ENCODE data around the gene EMC9.

EMC9 gene

DNA sequence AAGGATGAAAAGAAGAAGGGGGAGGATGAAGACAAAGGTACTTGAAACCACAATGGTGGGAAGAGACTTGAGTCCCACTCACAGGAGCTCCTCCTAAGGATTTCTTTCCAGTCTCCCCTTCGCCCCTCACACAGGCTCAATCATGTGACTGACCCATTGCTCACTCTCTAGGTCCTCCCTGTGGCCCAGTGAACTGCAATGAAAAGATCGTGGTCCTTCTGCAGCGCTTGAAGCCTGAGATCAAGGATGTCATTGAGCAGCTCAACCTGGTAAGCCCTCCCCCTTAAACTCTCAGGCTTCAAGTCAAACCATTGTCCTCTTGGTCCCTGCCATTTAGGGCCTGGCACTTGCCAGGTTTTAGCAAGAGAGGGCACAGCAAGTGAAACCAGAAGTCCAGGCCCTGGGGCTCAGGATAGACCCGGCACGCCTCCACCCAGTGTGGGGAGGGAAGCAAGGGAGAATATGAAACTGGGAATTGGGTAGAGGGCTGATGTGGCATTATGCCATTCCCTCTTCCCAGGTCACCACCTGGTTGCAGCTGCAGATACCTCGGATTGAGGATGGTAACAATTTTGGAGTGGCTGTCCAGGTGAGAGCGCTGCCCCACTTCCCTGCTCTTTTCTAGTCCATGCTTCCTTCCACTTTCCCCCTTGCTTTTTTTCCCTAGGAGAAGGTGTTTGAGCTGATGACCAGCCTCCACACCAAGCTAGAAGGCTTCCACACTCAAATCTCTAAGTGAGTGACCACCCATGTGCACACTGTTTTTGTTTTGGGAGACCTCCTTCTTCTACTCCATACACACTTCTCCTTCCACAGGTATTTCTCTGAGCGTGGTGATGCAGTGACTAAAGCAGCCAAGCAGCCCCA lies 3.6 kb downstream of the EMC9 start:
- DNase-seq (ENCODE audit: low read depth in 2 of 2), result no peak
- no peak overlapping the region for H3K4me3 ChIP-seq (replicated peaks in 1 of 2; ENCODE audit: low read depth in 2 of 2, low read length in 2 of 2)
- TF ChIP-seq, protein P1, sequence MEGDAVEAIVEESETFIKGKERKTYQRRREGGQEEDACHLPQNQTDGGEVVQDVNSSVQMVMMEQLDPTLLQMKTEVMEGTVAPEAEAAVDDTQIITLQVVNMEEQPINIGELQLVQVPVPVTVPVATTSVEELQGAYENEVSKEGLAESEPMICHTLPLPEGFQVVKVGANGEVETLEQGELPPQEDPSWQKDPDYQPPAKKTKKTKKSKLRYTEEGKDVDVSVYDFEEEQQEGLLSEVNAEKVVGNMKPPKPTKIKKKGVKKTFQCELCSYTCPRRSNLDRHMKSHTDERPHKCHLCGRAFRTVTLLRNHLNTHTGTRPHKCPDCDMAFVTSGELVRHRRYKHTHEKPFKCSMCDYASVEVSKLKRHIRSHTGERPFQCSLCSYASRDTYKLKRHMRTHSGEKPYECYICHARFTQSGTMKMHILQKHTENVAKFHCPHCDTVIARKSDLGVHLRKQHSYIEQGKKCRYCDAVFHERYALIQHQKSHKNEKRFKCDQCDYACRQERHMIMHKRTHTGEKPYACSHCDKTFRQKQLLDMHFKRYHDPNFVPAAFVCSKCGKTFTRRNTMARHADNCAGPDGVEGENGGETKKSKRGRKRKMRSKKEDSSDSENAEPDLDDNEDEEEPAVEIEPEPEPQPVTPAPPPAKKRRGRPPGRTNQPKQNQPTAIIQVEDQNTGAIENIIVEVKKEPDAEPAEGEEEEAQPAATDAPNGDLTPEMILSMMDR (IDR thresholded peaks at IDR 0.05; ENCODE audit: low read depth, low read length), result no peak

DNA sequence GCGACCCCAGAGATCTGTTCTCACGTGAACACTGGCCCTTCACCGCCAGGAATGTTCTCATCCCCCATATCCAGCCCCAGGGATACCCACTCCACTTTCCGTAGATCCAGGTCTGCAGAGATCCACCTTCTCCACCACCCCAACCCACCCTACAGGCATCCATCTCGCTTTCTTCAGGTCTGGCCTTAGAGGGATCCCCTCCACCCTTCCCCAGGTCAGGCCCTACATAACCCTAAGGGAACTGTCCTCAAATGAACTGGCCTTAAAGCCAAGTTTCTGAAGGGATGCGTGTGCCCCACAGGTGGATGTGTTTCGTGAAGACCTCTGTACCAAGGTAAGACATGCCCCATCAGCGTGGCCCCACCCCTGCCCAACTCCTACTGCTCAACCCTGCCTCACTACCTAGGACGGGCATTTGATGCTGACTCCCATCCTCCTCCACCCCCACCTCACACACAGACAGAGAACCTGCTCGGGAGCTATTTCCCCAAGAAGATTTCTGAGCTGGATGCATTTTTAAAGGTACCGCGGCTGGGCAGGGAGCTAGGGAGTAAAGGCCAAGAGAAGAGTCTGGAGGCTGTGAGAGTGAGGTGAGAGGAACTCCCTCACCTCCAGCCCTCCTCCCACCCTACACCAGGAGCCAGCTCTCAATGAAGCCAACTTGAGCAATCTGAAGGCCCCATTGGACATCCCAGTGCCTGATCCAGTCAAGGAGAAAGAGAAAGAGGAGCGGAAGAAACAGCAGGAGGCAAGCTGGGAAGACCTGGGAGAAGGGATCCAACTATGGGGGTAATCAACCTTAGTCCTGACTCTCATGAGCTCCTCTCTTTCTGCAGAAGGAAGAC lies 4.5 kb downstream of the EMC9 start:
- TF ChIP-seq, protein P1 (IDR thresholded peaks at IDR 0.05; ENCODE audit: low read depth, low read length), result no peak
- peak overlapping the region; percentile 76 to 89 for H3K4me3 ChIP-seq (replicated peaks in 1 of 2; ENCODE audit: low read depth in 2 of 2, low read length in 2 of 2)
- no peak for DNase-seq (ENCODE audit: low read depth in 2 of 2)

DNA sequence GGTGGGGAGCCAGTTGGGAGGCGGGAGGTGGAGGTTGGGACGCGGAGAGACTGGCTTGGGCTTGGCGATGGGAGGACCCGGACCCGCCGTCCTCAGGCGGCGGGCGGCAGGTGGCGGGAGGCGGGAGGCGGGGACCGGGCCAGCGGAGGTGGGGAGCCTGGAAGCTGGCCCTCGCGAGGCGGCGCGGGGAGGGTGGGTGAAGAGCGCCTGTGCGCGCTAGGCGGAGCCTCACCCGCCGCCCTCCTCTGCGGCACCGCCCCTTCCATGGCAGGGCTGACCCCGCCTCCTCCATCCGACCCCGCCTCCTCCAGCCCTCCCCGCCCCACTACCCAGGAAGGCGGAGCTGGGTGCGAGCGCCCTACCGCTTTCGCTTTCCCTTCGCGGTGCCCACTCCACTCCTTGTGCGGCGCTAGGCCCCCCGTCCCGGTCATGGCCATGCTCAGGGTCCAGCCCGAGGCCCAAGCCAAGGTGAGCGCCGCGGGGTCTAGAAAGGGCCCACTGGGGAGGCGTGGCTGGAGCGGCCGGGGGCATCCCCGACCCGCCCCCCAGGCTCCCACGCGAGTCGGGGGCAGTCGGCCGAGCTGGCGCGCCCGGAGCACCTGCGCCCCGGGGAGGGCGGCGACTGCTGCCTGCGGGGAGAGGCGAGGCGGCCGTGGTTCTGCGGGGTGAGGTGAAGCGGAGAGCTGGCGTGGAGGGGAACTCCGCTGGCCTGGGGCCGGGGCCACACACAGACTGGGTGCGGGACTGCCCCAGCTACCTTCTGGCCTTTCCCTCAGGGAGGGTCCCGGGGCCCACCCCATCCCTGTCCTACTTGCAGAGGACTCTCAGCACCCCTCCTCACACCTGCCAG lies 5.3 kb downstream of the EMC9 start, which contains the start of gene PSME1:
Gene PSME1, plus strand, starts transcription at position 361 of the 850 bp plus-strand sequence. Its CDS starts 69 bp downstream, at position 430.
- TF ChIP-seq, protein P1 (IDR thresholded peaks at IDR 0.05; ENCODE audit: low read depth, low read length), result no peak
- peak; percentile 84 to 89 for DNase-seq (ENCODE audit: low read depth in 2 of 2)
- peak within 1 kb of the TSS; percentile 76 to 89 for H3K4me3 ChIP-seq (replicated peaks in 1 of 2; ENCODE audit: low read depth in 2 of 2, low read length in 2 of 2)

DNA sequence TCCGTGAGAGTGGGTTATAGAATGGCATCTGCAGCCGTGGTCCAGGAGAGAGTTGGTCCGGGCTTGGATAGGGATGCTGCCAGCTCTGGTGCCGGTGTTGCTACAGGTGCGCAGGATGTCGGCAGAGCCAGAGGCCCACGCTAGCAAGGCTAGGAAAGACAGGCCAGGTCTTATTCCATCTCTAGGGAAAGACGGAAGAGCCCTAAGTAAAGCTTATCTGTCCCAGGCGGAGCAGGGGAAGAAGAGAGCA lies 5.9 kb downstream of the EMC9 start:
- TF ChIP-seq, protein P1 (IDR thresholded peaks at IDR 0.05; ENCODE audit: low read depth, low read length), result no peak
- peak overlapping the region; percentile 76 to 89 for H3K4me3 ChIP-seq (replicated peaks in 1 of 2; ENCODE audit: low read depth in 2 of 2, low read length in 2 of 2)
- DNase-seq (ENCODE audit: low read depth in 2 of 2), result no peak

DNA sequence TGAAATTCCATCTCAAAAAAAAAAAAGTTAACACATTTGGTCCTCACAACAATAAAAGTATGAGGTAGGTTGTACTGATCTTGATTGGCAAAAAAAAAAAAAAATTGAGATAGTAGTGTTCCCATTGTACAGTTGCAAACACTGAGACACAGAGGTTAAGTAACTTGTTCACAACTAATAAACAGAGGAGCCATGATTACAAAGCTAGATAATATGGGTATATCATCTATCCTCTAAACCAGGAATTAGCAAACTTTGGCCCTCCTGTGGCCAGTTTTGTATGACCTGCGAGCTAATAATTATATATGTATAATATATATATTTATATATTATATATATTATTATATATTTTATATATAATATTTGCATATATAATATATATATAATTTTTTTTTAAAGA lies 7.7 kb downstream of the EMC9 start:
- no peak overlapping the region for H3K4me3 ChIP-seq (replicated peaks in 1 of 2; ENCODE audit: low read depth in 2 of 2, low read length in 2 of 2)
- DNase-seq (ENCODE audit: low read depth in 2 of 2), result no peak
- TF ChIP-seq, protein P1 (IDR thresholded peaks at IDR 0.05; ENCODE audit: low read depth, low read length), result no peak

DNA sequence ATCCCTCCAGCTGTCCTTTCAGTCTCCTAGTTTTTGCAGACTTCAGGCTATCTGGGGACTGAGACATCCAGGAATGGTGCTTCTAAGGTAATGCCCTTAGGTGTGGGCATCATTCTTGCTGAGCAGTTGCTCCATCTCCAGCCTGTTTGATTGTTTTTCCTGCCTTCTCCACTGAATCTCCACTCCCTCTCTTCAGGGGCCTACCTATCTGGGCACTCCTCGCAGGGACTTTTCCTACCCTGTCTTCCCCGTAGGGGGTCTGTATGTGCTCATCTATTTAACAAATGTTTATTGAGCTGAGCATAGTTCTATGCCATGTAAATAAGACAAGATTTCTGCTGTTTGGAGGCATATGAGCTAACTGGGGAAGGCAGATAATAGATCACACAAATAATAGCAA lies 8.4 kb downstream of the EMC9 start:
- H3K4me3 ChIP-seq (replicated peaks in 1 of 2; ENCODE audit: low read depth in 2 of 2, low read length in 2 of 2), result no peak overlapping the region
- TF ChIP-seq, protein P1 (IDR thresholded peaks at IDR 0.05; ENCODE audit: low read depth, low read length), result no peak
- DNase-seq (ENCODE audit: low read depth in 2 of 2), result no peak
